ENCODE measurements around the gene APBA1.

APBA1 gene

GRCh38 chr9:69452110-69452782, 219.9 kb downstream of the APBA1 start:
- TF ChIP-seq SIN3A (IDR thresholded peaks at IDR 0.05; ENCODE audit: borderline replicate concordance, insufficient read depth, low read length), result no peak
- TF ChIP-seq TAF1 (IDR thresholded peaks at IDR 0.05; ENCODE audit: borderline replicate concordance, insufficient read depth, low read length), result no peak
- TF ChIP-seq, protein P1, sequence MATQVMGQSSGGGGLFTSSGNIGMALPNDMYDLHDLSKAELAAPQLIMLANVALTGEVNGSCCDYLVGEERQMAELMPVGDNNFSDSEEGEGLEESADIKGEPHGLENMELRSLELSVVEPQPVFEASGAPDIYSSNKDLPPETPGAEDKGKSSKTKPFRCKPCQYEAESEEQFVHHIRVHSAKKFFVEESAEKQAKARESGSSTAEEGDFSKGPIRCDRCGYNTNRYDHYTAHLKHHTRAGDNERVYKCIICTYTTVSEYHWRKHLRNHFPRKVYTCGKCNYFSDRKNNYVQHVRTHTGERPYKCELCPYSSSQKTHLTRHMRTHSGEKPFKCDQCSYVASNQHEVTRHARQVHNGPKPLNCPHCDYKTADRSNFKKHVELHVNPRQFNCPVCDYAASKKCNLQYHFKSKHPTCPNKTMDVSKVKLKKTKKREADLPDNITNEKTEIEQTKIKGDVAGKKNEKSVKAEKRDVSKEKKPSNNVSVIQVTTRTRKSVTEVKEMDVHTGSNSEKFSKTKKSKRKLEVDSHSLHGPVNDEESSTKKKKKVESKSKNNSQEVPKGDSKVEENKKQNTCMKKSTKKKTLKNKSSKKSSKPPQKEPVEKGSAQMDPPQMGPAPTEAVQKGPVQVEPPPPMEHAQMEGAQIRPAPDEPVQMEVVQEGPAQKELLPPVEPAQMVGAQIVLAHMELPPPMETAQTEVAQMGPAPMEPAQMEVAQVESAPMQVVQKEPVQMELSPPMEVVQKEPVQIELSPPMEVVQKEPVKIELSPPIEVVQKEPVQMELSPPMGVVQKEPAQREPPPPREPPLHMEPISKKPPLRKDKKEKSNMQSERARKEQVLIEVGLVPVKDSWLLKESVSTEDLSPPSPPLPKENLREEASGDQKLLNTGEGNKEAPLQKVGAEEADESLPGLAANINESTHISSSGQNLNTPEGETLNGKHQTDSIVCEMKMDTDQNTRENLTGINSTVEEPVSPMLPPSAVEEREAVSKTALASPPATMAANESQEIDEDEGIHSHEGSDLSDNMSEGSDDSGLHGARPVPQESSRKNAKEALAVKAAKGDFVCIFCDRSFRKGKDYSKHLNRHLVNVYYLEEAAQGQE (IDR thresholded peaks at IDR 0.05; ENCODE audit: insufficient read depth in 1 of 2, low read depth in 2 of 2, low read length in 2 of 2), result no peak
- no peak for TF ChIP-seq FOXP2 (optimal IDR thresholded peaks at IDR 0.05; ENCODE audit: borderline replicate concordance, extremely low read depth, extremely low read length, insufficient read depth)
- TF ChIP-seq POLR2AphosphoS5 (IDR thresholded peaks at IDR 0.05; ENCODE audit: low read depth, low read length), result no peak

DNA sequence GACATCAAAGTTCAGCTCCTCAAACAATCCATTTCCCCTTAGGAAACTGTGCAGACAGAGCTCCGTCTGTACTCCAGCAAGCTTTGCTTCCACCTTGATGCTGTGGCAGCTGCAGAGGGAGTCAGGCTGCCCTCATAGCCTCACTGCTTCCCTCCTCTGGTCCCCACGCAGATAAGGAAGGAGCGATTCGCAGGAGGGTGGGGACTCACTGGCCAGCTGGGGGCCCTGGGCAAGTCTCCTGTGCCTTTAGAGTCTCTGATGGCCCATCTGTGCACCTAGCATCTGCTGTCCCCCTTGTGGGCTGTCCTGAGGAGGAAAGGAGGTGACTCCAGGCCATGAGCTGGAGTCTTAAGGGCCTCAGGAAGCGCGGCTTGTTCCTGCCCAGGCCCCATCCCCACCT, 225.7 kb downstream of the APBA1 start:
- TF ChIP-seq, protein P1 (IDR thresholded peaks at IDR 0.05; ENCODE audit: insufficient read depth in 1 of 2, low read depth in 2 of 2, low read length in 2 of 2), result no peak
- TF ChIP-seq POLR2AphosphoS5 (IDR thresholded peaks at IDR 0.05; ENCODE audit: low read depth, low read length) (no peak), SIN3A (IDR thresholded peaks at IDR 0.05; ENCODE audit: borderline replicate concordance, insufficient read depth, low read length) (no peak), TAF1 (IDR thresholded peaks at IDR 0.05; ENCODE audit: borderline replicate concordance, insufficient read depth, low read length) (no peak), FOXP2 (optimal IDR thresholded peaks at IDR 0.05; ENCODE audit: borderline replicate concordance, extremely low read depth, extremely low read length, insufficient read depth) (no peak)

GRCh38 chr9:69445251-69445650, 226.9 kb downstream of the APBA1 start:
- TF ChIP-seq FOXP2 (optimal IDR thresholded peaks at IDR 0.05; ENCODE audit: borderline replicate concordance, extremely low read depth, extremely low read length, insufficient read depth) (no peak), TAF1 (IDR thresholded peaks at IDR 0.05; ENCODE audit: borderline replicate concordance, insufficient read depth, low read length) (no peak), SIN3A (IDR thresholded peaks at IDR 0.05; ENCODE audit: borderline replicate concordance, insufficient read depth, low read length) (no peak), POLR2AphosphoS5 (IDR thresholded peaks at IDR 0.05; ENCODE audit: low read depth, low read length) (no peak)
- TF ChIP-seq, protein P1 (IDR thresholded peaks at IDR 0.05; ENCODE audit: insufficient read depth in 1 of 2, low read depth in 2 of 2, low read length in 2 of 2), result no peak

- TF ChIP-seq TAF1 (IDR thresholded peaks at IDR 0.05; ENCODE audit: borderline replicate concordance, insufficient read depth, low read length) (no peak), FOXP2 (optimal IDR thresholded peaks at IDR 0.05; ENCODE audit: borderline replicate concordance, extremely low read depth, extremely low read length, insufficient read depth) (no peak), POLR2AphosphoS5 (IDR thresholded peaks at IDR 0.05; ENCODE audit: low read depth, low read length) (no peak), SIN3A (IDR thresholded peaks at IDR 0.05; ENCODE audit: borderline replicate concordance, insufficient read depth, low read length) (no peak)
- TF ChIP-seq, protein P1 (IDR thresholded peaks at IDR 0.05; ENCODE audit: insufficient read depth in 1 of 2, low read depth in 2 of 2, low read length in 2 of 2), result no peak
Measured at GRCh38 chr9:69444791-69445190, 227.4 kb downstream of the APBA1 start.

Data from PFSK-1 (cell line).